Measurements from ENCODE around the gene KLF8.
"Not testable (repeated sequence)": the region's sequence is repeated elsewhere in the genome, so short reads cannot be mapped to it uniquely, and the experiment has no call there.

Gene KLF8

GRCh38 chrX:56232221-56233082 is at the start of gene KLF8:
TSS of gene KLF8 (plus strand) at chrX:56232356. CDS start at chrX:56233335, 979 bp downstream.
- no peak for DNase-seq (ENCODE audit: low read depth in 2 of 2)

GRCh38 chrX:56206945-56207344 is 25.2 kb upstream of the KLF8 start:
- not testable (repeated sequence) for DNase-seq (ENCODE audit: low read depth in 2 of 2)

- no peak for DNase-seq (ENCODE audit: low read depth in 2 of 2)
Observed at GRCh38 chrX:56211701-56212100, 20.5 kb upstream of the KLF8 start.

- DNase-seq (ENCODE audit: low read depth in 2 of 2): no peak
Observed at GRCh38 chrX:56216332-56216731, 15.8 kb upstream of the KLF8 start.

GRCh38 chrX:56219700-56220099 is 12.5 kb upstream of the KLF8 start:
- no peak for DNase-seq (ENCODE audit: low read depth in 2 of 2)

- no peak for DNase-seq (ENCODE audit: low read depth in 2 of 2)
Observed at GRCh38 chrX:56221101-56221500, 11.1 kb upstream of the KLF8 start.

- no peak for DNase-seq (ENCODE audit: low read depth in 2 of 2)
Observed at GRCh38 chrX:56222473-56223000, 9.6 kb upstream of the KLF8 start.

GRCh38 chrX:56226980-56227379 is 5.2 kb upstream of the KLF8 start:
- no peak for DNase-seq (ENCODE audit: low read depth in 2 of 2)

- no peak for DNase-seq (ENCODE audit: low read depth in 2 of 2)
Observed at GRCh38 chrX:56228914-56229313, 3.2 kb upstream of the KLF8 start.

- DNase-seq (ENCODE audit: low read depth in 2 of 2): no peak
Observed at GRCh38 chrX:56231537-56232090, 542 bp upstream of the KLF8 start.

- no peak for DNase-seq (ENCODE audit: low read depth in 2 of 2)
Observed at GRCh38 chrX:56233100-56233499, 944 bp downstream of the KLF8 start.

GRCh38 chrX:56233682-56234081 is 1.5 kb downstream of the KLF8 start:
- DNase-seq (ENCODE audit: low read depth in 2 of 2): no peak

GRCh38 chrX:56248492-56248891 is 16.3 kb downstream of the KLF8 start:
- no peak for DNase-seq (ENCODE audit: low read depth in 2 of 2)

- DNase-seq (ENCODE audit: low read depth in 2 of 2): no peak
Observed at GRCh38 chrX:56253832-56254703, 21.9 kb downstream of the KLF8 start.

GRCh38 chrX:56268888-56269287 is 36.7 kb downstream of the KLF8 start:
- DNase-seq (ENCODE audit: low read depth in 2 of 2): no peak

- no peak for DNase-seq (ENCODE audit: low read depth in 2 of 2)
Observed at GRCh38 chrX:56278692-56279091, 46.5 kb downstream of the KLF8 start.

- no peak for DNase-seq (ENCODE audit: low read depth in 2 of 2)
Observed at GRCh38 chrX:56279863-56280262, 47.7 kb downstream of the KLF8 start.

GRCh38 chrX:56281789-56282188 is 49.6 kb downstream of the KLF8 start:
- no peak for DNase-seq (ENCODE audit: low read depth in 2 of 2)

- no peak for DNase-seq (ENCODE audit: low read depth in 2 of 2)
Observed at GRCh38 chrX:56284269-56284668, 52.1 kb downstream of the KLF8 start.

GRCh38 chrX:56288608-56289007 is 56.5 kb downstream of the KLF8 start:
- no peak for DNase-seq (ENCODE audit: low read depth in 2 of 2)

GRCh38 chrX:56289449-56289848 is 57.3 kb downstream of the KLF8 start:
- no peak for DNase-seq (ENCODE audit: low read depth in 2 of 2)

GRCh38 chrX:56308726-56309125 is 76.6 kb downstream of the KLF8 start:
- no peak for DNase-seq (ENCODE audit: low read depth in 2 of 2)
